D341Med (cell line): ENCODE data around the gene C15orf62.

ENCODE experiments used
- DNase-seq: peaks from one replicate; pipeline ENCODE4 v3.0.0; 2012; ENCODE audit warnings: low spot score

Gene C15orf62

DNA sequence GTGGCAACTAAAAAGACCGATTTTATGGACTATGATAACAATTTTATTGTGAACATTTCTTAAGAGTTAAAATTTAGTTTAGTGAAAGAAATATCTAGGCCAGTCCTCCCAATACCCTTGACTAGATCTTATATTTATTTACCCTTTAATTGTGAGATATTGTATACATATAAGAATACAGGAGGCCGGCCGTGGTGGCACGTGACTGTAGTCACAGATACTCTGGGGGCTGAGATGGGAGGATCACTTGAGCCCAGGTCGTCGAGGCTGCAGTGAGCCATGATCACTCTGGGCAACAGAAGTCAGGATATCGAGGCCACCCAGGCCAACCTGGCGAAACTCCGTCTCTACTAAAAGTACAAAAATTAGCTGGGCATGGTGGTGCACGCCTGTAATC, 14.0 kb upstream of the C15orf62 start:
- DNase-seq = no peak

DNA sequence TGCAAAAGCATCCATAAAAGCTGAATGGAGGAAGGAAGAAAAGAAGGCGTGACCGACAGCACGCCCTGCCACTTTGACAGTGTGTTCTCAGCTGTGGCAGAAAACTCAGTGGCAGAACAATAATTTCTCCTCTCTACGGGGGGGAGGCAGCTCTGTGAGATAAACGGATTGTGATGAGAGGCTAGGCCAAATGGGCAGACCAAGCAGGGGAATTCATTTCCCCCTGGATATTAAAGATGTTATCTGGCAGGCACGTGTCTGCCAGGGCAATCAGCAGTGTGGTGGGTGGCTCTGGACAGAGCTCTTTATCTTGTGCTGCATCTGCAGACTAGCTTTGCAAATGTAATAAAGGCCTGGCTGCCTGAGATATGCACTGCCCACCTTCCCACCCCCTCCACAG, 12.8 kb upstream of the C15orf62 start:
- no peak for DNase-seq

DNA sequence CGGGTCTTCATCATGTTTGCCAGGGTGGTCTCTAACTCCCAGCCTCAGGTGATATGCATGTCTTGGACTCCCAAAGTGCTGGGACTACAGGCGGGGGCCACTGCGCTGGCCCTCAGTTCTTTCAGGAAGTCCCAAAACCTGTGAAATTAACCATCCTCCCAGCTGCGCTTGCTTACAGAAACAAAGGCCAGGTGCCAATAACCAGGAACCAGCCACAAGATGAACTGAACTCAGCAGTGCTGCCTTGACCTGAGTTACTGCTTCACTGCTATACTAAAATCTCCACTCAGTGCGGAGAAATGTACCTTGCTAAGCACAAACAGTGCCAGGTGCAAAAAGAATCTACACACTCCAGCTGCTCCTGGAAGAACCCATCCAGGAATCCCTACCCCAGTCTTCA, 9.8 kb upstream of the C15orf62 start:
- DNase-seq = no peak

DNA sequence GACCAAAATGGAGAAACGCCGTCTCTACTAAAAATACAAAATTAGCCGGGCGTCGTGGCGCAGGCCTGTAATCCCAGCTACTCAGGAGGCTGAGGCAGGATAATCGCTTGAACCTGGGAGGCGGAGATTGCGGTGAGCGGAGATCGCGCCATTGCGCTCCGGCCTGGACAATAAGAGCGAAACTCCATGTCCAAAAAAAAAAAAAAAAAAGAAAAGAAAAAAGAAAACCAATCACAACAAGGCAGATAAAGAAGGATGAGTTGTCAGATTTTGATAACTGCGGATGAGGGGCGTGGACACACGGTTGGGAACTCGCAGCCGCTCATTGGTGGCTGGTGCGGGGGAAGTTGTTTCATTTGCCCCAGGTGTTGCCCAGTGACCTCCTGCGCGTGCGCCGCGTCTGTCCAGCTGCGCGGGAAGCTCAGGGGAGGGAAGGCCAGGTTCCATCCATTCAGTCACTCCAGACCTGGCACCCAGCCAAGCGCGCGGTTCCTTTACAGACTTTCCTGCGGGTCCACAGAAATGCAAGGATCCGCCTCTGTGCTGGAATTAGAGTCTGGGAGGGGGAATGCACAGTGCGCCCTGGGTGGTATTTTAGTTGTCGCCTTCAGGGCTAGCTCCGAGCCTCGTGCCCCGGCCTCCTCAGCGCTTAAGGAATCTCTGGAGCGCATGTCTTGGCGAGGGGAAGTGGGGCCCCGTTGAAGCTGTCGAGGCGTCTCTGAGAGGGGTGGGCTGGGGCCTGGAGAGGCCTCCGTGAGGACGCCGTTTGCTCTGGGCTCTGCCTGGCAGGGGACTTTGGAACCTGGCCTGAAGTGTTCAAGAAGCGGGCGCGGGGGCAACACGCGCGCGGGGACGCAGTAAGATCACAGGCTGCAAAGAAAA, 6.6 kb upstream of the C15orf62 start:
- DNase-seq = no peak

DNA sequence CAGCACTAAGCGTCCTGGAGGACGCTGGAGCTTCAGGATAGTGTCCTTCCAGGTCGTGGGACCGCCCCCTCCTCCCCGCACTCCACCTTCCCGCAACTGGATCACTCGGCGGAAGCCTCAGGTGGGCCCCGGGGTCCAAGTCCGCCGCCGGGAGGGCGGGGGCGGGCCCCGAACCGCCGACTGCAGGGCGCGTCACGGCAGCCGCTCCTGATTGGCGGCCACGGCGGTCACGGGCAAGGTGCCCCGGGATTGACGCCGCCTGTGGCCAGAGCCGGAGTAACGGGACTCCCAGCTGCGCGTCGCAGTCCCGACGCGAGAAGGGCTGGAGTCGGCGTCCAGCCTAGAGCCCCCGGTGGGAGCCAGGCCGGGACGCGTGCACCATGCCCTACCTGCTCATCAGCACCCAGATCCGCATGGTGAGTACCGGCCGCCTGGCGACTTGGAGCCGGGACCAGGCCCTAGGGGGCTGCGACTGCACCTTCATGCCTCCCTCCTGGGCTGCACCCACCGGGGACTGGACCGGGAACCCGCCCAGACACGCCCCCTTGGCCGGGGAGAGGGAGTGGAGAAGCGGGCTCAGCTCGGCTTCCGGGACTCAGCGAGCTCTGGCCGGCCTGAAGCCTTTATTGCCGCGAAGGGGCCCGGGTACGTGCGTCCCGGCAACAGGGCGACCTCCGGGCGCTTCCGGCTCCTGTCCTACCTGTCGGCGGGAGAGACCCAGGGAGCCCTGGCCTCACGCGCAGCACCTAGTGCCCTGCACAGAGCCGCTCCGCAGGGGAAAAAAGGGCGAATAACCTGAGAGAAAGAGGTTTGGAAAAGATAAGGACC, 5.8 kb upstream of the C15orf62 start, which contains the start of gene GCHFR:
GCHFR (plus strand) TSS at position 268 of the 828 bp plus-strand sequence; CDS start at position 381, 113 bp downstream.
- peak; percentile 52 for DNase-seq

DNA sequence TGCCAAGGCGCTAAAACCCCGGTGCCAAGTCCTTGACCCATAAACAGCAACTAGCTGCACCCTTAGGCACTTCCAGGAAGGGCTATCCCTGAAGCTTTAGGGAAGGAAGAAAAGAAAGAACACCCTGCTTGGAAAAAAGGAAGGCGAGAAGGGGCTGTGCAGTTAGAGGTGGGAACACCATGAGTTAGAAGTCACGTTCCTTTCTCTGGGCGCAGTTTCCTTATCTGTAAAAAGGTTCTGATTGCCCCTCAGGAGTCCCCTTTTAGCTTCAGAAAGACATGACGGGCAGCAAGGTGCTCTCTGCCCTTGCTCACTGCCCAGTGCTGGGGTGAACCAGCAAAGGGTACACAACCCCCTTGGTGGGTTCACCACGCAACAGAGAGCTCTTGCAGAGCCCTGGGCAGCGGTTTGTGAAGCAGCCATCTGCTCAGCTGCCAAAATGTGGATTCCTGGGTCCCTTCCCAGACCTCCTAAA, 5.1 kb upstream of the C15orf62 start:
- no peak for DNase-seq

DNA sequence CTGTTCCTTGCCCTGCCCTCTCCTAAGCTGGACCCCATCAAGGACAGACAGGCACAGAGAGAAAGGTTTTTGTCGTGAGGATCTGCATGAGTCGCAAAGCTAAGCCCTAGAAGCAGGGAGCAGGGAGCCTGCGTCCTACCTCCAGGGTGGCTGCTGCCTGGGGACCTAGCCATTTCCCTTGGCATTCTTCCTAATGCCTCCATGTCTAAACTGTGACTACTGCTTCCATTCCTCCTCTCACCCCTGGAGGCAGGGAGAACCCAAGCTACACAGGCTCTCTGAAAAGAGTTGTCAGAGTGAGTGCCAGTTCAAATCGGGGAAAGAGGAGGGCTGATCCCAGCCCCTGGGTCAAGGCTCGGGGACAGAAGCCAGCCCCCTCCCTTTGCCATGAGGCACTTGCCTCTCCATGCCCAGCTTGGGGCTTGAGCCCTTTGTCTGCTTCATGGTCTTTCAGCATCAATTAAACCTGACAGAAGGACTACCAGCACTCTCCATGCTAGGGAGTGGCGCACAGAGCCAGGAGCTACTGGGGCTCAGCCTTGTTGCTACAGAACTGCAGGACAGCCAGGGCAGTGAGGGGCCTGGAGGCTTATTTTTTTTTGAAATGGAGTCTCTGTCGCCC, 3.5 kb upstream of the C15orf62 start:
- peak; percentile 18 for DNase-seq

DNA sequence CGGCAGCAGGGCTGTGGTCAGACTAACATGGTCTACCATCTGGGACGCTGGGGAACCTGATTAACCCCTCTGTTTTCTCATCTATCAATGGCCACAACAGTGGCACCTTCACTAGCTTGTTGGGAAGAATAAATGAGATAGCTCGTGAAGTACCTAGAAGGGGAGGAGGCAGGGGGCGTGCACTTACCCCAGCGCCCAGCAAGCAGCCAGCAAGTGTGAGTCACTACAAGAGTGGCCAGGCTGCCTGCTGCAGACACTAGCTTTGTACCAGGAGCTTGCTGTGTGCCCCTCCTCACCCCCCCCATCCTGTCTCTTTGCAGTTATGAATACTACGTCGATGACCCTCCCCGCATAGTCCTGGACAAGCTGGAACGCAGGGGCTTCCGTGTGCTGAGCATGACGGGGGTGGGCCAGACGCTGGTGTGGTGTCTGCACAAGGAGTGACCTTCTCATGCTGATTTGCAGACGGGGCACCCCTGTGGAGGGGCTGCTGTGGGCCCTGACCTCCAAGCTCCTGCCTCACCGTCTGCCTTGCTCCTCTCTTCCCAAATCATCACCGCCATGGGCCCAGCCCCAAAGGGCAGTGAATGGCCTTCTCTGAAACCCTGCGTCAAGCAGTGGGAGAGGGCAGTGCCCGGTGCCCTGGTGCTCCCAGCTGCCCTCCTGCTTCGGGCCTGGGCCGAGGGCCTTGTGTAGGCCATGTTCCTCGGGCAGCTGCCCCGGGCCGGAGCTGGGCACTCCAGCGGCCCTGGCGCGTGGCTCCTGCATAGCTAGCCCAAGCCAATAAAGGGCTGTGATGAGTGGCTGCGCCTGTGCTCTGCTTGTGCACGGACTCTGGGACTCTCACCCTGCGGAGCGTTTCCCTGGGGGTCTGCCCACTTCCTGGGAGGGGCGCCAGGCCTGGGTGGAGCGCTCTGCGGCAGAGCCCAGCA, 2.6 kb upstream of the C15orf62 start:
- no peak for DNase-seq

DNA sequence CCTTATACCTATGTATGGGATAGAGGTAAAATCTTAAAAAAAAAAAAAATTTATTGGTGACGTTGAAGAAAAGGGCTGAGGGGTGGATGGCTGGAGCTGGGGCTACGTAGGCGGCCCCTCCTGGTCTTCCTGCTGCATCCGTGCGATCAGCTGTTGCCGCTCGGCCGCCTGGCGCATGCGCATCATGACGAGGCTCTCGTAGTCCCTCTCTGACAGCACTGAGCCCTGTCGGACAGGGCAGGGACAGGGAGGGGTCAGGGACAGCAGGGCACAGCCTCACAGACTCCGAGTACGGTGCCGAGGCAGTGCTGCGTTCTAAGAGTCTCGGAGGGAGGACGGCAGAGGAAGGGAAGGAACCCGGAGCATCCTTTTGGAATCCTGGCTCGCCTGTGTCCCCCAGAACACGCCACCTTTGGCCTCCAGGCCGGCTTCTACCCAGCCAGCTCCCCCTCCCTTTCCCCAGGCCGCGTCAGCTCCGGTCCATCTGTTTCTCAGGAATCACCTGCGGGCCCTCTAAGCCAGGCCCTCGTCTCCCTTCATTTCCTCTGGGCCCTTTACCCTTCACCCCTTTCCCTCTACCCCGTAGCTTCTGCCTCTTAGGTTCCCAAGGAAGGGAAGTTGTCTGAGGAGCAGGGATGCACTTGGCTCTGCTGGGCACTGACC, 1.8 kb upstream of the C15orf62 start:
- DNase-seq = no peak

DNA sequence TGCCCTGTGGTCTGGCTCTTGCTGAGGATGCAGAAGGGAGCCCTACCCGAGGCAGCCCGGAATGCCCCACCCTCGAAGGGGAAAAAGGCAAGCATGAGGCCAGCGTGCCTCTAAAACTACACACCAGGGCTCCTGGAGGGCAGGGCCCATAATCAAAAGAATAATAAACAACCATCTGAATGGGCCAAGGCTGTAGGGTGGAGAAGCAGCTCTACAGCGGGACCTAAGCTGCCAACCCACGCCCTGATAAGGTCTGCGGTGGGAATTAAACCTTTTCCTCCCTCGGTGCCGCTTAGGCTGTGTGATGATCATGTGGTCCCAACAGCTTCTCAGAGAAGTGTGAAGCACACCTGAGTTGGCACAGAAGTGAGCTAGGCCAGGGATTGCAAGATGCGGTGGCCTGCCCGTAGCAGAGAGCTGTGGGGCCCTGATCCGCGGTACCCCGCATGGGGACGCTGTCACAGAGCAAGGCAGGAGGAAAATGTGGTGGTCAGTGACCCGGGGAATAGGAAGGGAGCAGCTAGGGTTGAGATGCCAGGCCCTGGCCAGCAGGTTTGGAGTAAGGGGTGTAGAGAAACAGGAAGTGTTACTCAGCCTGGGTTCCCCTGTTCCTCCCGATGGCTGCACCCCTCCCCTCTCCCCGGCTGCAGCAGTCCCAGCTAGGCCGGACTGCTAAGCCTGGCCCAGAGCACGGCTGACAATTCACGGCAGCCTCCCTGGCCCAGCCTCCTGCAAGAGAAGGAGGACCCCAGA, 1.1 kb upstream of the C15orf62 start:
- no peak for DNase-seq

DNA sequence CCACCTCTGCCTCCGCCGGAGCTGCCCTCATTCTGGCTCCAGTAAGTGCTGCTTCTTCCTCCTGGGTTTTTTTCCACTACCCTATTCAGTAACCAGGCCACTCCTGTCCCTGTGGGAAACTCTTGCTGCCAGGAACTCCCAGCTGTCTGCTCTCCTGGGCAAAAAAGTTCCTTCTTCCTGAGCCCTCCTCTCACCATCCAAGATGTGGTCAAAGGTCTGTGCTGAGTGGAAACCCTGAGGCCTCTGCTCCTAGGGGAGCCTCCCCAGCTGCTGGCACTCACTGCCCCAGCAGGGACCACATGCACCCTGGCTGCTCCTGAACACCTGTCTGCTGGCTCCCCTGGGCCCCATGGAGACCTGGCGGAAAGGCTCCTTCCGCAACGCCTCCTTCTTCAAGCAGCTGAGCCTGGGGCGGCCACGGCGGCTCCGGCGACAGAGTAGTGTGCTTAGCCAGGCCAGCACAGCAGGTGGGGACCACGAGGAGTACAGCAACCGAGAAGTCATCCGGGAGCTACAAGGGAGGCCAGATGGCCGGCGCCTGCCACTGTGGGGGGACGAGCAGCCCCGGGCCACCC, 454 bp downstream of the C15orf62 start:
- DNase-seq = peak; percentile 53

DNA sequence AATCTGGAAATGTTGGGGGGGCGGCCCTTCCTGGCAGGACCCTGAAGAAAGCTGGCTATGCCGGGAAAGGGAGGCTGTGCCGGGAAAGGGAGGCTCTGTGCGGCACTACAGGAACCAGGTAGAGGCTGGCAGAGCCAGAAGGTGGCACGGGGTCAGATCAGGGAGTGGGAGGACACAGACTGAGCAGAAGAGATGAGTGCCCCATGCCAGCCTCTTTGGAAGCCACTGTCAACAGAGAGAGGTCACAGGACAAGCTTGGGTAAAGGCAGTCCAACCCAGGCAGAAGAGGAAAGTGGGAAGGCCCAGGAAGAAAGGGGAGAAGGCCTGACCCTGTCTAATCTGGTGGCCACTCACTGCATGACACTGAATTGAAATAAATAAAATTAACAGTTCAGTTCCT, 1.5 kb downstream of the C15orf62 start:
- no peak for DNase-seq

DNA sequence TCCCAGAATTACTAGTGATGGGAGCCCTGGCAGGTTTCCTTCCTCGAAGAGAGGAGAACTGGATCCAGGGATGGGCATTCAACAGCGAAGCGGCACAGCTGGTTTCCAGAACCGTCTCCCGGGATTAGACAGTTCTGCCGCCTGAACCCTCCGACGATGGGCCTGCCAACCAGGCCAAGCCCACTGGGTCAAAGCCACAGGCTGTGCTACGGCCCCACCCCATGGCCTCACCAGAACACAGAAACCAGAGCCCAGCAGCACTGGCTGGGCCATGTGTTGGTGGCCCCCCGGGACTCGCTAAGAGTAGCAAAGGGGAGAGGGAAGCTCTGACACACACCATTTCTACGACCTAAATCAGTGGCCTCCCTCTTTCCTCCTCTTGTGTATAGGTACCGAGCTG, 2.2 kb downstream of the C15orf62 start:
- DNase-seq = no peak

DNA sequence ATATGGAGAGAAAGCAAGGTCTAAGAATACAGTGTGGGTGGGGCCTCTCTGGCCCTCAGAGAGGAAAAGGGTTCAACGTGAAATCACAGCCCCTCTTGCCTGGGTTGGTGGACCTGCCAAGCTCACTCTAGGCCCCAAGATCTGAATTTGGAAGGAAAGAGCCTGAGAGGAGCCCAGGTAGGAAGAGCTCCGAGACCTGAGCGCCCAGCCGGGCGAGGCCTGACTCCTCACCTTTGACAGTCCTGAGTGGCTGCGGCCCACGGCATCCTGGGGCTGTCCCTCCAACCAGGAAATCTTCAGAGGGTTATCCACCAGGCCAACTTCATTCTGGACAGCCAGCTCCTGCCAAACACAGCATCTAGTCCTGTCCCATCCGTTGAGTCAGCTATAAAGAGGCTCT, 3.7 kb downstream of the C15orf62 start:
- DNase-seq = no peak

DNA sequence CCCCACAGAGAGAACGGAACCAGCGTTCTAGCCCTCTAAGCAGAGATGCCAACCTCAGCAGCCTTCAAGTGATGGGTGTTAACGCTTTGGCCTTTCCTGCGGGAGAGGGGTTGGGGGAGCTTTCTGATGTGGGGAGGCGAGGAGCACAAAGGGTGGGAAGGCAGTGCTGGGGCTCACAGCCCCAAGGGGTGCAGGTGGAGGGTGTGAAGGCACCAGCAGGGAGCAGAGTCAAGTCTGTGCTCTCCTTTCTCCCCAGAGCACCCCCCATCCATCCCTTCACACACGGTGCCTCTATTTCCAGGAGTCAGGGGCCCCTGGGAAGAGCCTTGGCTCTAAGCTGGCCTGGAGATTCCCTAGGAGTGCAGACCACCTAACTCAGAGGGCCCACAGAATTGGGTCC, 4.1 kb downstream of the C15orf62 start:
- no peak for DNase-seq

DNA sequence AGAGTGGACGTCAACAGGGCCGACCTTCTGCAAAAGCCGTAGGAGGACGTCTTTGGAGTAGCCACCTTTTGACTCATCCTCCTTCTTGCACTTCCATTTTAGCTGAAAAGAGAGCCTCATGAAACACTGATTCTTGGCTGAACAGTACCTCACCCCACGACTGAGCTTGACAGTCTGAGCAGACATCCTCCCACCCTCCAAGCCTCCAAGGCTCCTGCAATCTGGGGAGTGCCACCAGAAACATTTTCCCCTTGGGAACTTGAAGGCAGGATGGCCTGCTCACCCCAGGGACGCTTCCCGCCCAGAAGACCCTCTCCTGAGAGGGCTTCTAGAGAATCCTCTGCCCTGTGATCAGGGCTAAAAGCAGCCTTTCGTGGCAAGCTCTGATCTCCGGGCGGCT, 5.2 kb downstream of the C15orf62 start:
- no peak for DNase-seq

DNA sequence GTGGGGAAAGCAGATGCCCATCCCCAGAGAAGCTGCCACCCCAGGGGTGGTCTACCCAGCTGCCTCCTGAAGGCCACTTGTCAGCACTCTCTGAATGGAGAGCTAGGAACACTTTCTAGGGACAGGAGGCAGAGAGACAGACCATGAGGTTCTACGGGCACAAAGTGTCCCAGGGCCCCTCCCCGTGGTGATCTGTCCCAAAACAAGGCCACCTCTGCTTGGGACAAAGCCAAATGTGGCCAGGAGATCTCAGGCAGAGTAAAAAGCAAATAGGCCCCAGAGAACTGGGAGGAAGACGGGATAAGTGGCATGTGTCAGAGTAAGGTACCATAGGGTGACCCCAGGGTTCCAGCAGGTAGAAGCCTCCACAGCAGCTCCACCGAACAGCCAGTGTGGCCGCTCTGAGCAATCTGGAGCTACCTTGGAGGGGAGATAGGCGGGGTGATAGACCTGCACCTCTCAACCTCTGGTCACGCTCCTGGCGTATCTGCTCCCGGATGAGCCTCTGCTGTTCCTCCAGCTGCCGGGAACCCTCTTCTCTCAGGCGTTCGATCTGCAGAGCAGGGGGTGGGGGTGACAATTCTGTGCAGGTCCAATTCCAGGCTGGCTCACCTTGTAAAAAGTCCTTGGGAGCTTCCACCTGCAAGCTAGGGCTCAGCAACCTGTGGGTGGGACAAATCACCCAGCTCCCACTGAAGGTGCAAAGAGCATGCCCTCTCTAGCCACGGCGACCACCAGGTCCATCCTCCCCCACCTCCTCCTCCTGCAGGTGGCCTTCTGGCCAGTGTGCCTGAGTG, 6.2 kb downstream of the C15orf62 start:
- DNase-seq = no peak

DNA sequence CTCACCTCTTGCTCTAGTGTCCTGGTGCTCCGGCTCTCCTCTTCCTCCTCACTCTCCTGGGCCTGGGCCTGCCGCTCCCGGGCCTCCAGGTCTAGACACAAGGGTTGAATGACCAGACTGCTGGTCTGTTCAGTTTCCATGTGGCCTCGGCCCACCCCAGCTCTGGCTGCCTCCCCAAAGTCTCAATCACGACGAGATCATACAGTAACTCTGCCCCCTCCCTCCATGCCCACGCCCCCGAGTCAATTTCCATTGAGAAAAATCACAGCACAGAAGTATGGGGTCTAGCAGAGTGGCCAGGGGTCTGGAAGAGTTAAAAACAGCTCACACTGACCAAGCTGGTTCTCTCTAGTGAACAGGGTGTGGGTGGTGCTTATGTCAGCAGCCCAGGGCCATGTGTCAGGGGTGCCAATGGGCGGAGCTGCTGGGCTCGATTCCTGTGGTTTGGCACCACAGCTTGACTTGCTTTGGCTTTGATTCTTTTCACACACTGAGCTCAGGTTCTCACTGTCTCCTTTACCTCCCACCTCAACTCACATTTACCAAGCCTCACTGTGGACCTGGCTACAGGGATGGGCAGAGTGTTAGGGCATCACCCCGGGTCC, 6.9 kb downstream of the C15orf62 start:
- no peak for DNase-seq
